GM12872 (cell line): ENCODE measurements around the gene KRT34.

ENCODE experiments used
- TF ChIP-seq, protein P1 (sequence below): IDR thresholded peaks from 3 replicates; pipeline ENCODE4 v1.5.1; 2011; ENCODE audit warnings: low read depth, mild to moderate bottlenecking, low read length, moderate library complexity; ENCODE audit not compliant: insufficient read depth

The KRT34 gene

DNA sequence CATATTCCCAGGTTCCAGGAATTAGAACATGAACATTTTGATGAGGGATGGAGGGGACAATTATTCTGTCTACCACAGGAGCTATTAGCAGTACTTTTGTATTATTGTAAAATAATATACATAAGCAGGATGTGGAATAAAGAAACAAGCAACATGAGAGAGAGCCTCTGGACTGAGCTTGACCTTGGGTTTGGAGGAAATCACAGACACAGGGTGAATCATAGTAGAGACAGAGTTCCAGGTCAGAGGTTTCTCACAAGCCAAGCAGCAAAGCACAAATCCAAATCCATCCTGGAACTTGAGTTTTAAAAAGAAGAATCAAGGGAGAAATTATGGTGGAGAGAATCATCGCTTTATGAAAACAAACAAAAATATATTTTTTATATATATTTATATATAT is 10.2 kb upstream of the KRT34 start:
- TF ChIP-seq, protein P1, sequence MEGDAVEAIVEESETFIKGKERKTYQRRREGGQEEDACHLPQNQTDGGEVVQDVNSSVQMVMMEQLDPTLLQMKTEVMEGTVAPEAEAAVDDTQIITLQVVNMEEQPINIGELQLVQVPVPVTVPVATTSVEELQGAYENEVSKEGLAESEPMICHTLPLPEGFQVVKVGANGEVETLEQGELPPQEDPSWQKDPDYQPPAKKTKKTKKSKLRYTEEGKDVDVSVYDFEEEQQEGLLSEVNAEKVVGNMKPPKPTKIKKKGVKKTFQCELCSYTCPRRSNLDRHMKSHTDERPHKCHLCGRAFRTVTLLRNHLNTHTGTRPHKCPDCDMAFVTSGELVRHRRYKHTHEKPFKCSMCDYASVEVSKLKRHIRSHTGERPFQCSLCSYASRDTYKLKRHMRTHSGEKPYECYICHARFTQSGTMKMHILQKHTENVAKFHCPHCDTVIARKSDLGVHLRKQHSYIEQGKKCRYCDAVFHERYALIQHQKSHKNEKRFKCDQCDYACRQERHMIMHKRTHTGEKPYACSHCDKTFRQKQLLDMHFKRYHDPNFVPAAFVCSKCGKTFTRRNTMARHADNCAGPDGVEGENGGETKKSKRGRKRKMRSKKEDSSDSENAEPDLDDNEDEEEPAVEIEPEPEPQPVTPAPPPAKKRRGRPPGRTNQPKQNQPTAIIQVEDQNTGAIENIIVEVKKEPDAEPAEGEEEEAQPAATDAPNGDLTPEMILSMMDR = no peak

DNA sequence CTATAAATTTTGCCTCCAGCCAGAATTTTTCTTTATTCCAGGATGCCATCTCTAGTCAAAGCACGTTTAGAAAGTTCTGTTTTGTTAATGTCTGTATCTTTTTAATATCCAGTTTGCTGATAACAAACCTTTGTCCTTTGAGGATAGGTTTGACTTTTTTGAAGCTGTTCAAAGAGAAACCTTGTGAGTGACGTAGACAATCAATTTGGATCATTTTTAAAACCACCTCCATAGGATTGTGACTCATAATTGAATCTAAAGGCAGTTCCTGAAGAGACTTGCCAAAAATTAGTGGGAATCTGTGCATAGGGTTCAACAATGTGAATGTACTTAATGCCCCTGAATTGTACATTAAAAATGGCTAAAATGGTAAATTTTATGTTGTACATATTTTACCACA is 9.4 kb upstream of the KRT34 start:
- TF ChIP-seq, protein P1 = no peak

DNA sequence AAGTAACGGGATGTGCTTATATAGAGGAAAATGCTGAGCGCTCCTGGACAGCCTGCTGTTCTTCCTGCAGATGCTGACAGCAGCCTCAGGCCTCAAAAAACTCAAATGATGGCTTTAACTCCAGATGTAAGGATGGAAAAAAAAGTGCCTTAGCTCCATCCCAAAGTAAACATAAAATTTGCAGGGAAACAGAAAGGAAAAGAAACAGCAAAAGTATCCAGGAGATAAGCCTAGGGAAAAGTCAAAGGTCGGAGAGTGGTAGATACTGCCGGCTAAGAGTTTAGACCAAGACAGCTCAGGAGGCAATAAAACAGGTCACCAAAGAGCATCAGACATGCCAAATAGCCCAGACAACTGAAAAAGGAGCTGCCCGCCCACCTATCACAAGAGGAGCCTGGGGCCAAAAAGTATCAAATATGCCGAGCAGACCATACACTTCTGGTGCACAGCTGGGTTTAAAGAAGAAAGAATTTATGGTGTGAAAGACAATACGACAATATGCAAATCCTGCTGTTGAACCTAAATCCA is 8.4 kb upstream of the KRT34 start:
- TF ChIP-seq, protein P1 = no peak

DNA sequence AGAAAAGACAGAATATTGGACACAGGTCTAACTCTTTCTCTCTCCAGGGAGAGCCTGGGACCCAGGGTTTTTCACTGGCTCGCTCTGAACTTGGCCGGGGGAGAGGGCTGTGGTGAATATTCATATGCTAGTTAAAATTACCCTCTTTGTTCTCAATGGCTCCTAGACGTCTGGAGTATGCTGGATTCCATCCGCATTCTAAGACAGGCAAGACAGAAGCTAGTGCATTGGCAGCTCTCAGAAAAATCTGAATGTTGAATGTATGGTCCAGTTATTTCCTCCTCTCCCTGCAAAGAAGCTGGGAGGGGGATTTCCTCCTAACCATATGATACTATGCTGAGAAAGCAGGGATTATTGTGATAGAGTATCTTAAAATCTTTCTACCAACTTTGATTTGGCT is 5.6 kb upstream of the KRT34 start:
- TF ChIP-seq, protein P1 = no peak

DNA sequence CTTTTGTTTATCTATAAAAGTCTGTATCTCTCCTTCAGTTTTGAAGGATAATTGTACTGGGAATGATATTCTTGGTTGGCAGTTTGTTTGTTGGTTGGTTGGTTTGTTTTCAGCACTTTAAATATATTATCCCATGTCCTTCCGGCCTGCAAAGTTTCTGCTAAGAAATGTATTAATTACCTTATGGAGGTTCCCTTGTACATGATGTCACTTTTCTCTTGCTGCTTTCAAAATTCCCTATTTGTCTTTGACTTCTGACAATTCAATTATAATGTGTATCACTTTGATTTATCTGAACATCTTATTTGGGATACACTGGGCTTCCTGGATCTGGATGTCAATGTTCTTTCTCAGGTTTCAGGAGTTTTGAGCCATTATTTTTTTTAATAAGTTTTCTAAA is 4.1 kb upstream of the KRT34 start:
- TF ChIP-seq, protein P1 = no peak

DNA sequence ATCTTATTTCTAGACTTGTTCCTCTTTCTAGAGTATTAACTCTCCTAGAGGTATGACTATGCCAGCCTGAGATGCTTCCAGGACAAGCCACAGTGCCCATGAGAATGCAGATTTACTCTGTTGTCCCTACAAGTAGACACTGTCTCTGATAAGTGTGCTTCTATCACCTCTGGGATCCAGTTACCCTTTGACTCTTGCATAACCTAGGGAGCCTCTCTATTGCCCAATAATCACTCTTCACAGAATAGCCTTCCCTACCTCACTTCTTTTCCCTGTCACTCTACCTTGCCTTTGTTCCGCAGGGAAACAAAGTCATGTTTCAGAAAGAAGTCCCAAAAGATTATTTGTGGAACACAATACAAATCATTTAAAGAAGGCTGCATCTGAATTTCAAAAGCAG is 1.6 kb upstream of the KRT34 start:
- TF ChIP-seq, protein P1 = no peak

DNA sequence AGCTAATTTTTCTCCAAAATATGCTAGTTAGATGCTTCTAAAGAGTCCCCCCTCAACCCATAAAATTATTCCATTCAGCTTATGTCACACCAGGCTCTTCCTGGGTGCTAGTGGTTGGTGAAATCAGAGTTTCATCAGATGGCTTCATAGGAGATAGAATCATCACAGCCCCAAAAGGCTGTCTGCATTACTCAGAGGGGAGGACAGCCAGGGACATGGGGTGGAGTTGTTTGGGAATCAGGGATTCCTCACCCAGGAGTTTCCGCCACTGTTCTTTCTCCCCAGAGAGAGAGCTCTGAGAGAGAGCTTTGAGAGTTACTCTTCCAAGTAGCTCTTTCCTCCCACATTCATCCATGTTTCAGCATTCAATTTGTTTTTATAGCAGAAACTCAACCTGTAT is 288 bp upstream of the KRT34 start:
- TF ChIP-seq, protein P1 = no peak
